ENCODE measurements around the gene VCL.
"Not testable (repeated sequence)": the region's sequence is repeated elsewhere in the genome, so short reads cannot be mapped to it uniquely, and the experiment has no call there.

Gene VCL

DNA sequence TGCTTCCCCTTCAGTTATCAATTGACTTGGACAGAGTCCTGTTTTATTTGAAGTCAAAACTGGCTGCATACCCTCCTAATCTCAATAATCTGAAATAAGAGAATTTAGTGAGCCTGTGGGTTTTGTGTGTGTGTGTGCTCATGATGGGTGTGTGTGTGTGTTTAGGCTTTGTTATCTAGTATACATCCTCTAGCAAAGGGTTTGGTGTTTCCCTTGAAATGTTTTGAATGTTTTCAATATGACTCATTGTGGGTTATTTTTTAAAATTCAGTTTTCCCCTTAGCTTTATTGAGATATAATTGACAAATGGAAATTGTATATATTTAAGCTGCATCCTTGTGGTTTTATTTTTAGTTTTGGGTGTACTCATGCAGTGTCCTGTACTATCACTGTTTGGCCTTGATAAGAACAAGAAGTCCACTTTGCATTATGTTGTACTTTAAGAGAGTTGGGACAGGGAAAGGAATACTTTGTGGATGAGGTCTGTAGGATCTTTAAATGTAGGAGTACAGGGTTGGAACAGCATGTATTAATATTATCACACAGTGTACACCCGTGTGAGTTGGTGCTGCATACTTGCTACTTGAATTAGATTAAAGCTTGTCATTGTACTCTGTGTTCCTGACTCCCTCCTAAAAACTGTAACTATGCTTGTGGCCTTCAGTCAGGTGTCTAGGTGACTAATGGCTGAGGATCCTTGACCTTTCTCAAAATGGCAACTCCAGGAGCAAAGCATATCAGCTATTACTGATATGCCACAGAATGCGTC lies 58.3 kb downstream of the VCL start:
- H3K9ac ChIP-seq = no peak overlapping the region
- H3K4me2 ChIP-seq = peak overlapping the region in 7 of 11 experiments; percentile 4 to 44 (median 16); a peak in 9 of 22 replicates
- H4K20me1 ChIP-seq = peaks cover 0 to 77% (median 70%) of the 10 kb centered on the region in 11 experiments; a peak in 19 of 22 replicates
- no peaks in the 10 kb centered on the region for H3K9me3 ChIP-seq (replicated peaks in 1 of 11)
- H3K4me3 ChIP-seq = no peak overlapping the region
- H3K27ac ChIP-seq = no peak overlapping the region; a peak in 1 of 22 replicates
- peaks cover 0 to 28% (median 6%) of the 10 kb centered on the region in 11 experiments; a peak in 6 of 22 replicates for H3K36me3 ChIP-seq
- no peaks in the 10 kb centered on the region for H3K27me3 ChIP-seq
- no peak for TF ChIP-seq Cebpa-rat (IDR thresholded peaks at IDR 0.05)
- H3K4me1 ChIP-seq = peaks cover 27 to 40% (median 33%) of the 10 kb centered on the region in 10 experiments

DNA sequence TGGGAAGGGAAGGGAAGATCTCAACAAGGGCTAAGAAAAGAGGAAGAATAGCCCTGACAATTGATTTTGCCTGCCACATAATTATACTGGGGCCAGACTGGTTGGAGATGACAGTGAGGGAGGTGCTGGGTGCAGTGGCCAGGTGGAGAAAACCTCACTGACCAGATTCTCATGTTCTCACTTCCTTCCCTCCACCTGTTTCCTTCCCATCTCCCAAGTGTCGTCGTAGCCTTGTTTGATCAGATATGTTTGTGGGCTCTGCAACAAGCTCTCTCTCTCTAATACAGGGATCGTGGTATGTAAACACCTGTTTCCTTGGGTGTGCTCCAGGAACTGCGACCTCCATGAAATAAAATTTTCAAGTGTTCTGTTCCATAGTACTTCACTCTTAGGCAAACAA lies 60.2 kb downstream of the VCL start:
- H3K27me3 ChIP-seq = no peaks in the 10 kb centered on the region
- H3K4me1 ChIP-seq = peaks cover 27 to 40% (median 33%) of the 10 kb centered on the region in 10 experiments
- H4K20me1 ChIP-seq = peaks cover 0 to 77% (median 57%) of the 10 kb centered on the region in 11 experiments; a peak in 19 of 22 replicates
- no peak overlapping the region for H3K27ac ChIP-seq
- peaks cover 4 to 38% (median 24%) of the 10 kb centered on the region in 11 experiments for H3K36me3 ChIP-seq
- peak overlapping the region; percentile 32 to 70 (median 52); a peak in 20 of 22 replicates for H3K4me2 ChIP-seq
- TF ChIP-seq Cebpa-rat (IDR thresholded peaks at IDR 0.05) = no peak
- peaks cover 4 to 15% (median 12%) of the 10 kb centered on the region in 11 experiments; a peak in 20 of 22 replicates for H3K9me3 ChIP-seq (replicated peaks in 1 of 11)
- no peak overlapping the region for H3K4me3 ChIP-seq
- no peak overlapping the region for H3K9ac ChIP-seq

DNA sequence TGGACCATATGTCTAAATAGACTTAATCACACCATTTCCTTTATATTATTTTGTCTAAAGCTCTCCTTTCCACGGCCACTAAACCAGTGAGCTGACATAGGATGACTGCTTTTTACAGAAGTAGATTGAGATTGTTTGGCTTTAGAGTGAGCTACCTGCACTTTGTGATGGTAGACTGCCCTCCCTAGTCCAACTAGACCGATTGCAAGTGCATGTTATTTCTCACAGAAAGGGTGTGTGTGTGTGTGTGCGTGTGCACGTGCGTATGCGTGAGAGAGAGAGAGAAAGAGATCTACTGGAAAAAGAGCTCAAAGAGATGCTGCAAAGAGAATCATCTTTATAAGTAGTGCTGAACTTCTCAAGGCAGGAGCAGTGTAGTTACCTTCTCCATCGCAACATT lies 60.7 kb downstream of the VCL start:
- Histone ChIP-seq H3K4me2 (peak overlapping the region in 8 of 11 experiments; percentile 12 to 70 (median 54); a peak in 11 of 22 replicates), H3K36me3 (peaks cover 8 to 41% (median 30%) of the 10 kb centered on the region in 11 experiments), H4K20me1 (peaks cover 0 to 72% (median 57%) of the 10 kb centered on the region in 11 experiments; a peak in 19 of 22 replicates), H3K4me1 (peaks cover 27 to 40% (median 33%) of the 10 kb centered on the region in 10 experiments), H3K27ac (no peak overlapping the region), H3K4me3 (no peak overlapping the region), H3K27me3 (no peaks in the 10 kb centered on the region), H3K9ac (no peak overlapping the region), H3K9me3 (replicated peaks in 1 of 11) (peaks cover 9 to 20% (median 16%) of the 10 kb centered on the region in 11 experiments; a peak in 20 of 22 replicates)
- no peak for TF ChIP-seq Cebpa-rat (IDR thresholded peaks at IDR 0.05)

DNA sequence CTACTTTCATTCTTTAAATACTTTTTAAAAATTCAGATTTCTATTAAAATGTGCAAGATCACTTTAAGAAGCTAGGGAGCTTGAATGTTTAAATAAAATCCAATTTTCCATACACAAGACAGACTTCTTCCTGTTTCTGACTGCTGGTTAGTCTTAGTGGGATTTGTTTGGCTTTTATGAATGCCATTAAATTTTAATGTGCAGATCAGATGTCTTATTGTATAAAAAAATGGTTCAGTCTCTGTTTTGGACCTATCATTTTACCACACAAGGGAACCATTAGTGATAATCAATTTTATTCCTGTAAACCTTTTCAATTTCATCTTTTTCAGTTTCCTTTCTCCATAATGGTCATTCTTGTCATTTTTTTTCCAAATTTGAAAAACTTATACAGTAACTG lies 63.2 kb downstream of the VCL start:
- Histone ChIP-seq H3K36me3 (peaks cover 12 to 64% (median 48%) of the 10 kb centered on the region in 11 experiments), H3K9me3 (replicated peaks in 1 of 11) (peaks cover 9 to 20% (median 16%) of the 10 kb centered on the region in 11 experiments; a peak in 20 of 22 replicates), H3K27ac (no peak overlapping the region), H3K4me1 (peaks cover 19 to 35% (median 26%) of the 10 kb centered on the region in 10 experiments), H3K9ac (no peak overlapping the region), H3K4me2 (no peak overlapping the region), H3K4me3 (no peak overlapping the region), H4K20me1 (peaks cover 0 to 56% (median 39%) of the 10 kb centered on the region in 11 experiments; a peak in 19 of 22 replicates), H3K27me3 (no peaks in the 10 kb centered on the region)
- no peak for TF ChIP-seq Cebpa-rat (IDR thresholded peaks at IDR 0.05)

DNA sequence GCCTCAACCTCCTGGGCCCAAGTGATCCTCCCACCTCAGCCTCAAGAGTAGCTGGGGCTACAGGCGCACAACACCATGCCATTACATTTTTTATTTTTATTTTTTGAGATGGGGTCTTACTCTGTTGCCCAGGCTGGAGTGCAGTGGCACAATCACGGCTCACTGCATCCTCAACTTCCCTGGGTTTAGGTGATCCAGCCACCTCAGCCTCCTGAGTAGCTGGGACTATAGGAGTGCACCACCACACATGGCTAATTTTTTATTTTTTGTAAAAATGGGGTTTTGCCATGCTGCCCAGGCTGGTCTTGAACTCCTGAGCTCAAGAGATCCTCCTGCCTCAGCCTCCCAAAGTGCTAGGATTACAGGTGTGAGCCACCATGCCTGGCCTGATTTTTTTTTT lies 64.1 kb downstream of the VCL start:
- Histone ChIP-seq H4K20me1 (peaks cover 0 to 47% (median 31%) of the 10 kb centered on the region in 11 experiments; a peak in 17 of 22 replicates), H3K36me3 (peaks cover 12 to 72% (median 48%) of the 10 kb centered on the region in 11 experiments), H3K4me1 (peaks cover 12 to 26% (median 22%) of the 10 kb centered on the region in 10 experiments), H3K9me3 (replicated peaks in 1 of 11) (peaks cover 9 to 20% (median 16%) of the 10 kb centered on the region in 11 experiments; a peak in 20 of 22 replicates)
- H3K4me2 ChIP-seq, H3K4me3 ChIP-seq, H3K27me3 ChIP-seq, H3K27ac ChIP-seq, H3K9ac ChIP-seq: not testable (repeated sequence)

DNA sequence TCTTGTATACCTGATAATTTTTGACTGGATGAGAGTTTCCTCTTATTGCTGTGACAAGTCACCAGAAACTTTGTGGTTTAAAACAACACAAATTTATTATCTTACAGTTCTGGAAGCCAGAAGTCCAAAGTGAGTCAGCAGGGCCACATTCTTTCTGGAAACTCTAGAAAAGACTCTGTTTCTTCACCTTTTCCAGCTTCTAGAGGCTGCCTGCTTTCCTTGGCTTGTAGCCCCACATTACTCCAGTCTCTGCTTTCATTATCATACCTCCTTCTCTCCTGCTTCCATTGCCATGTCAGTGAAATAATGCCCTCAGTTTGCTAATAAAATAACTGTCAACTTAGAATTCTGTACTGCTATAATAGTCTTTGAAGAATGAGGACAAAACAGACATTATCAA lies 65.3 kb downstream of the VCL start:
- Histone ChIP-seq H3K36me3 (peaks cover 12 to 83% (median 52%) of the 10 kb centered on the region in 11 experiments), H3K9me3 (replicated peaks in 1 of 11) (peaks cover 9 to 20% (median 16%) of the 10 kb centered on the region in 11 experiments; a peak in 20 of 22 replicates), H3K9ac (no peak overlapping the region), H4K20me1 (peaks cover 0 to 35% (median 20%) of the 10 kb centered on the region in 11 experiments; a peak in 15 of 22 replicates), H3K4me3 (no peak overlapping the region), H3K4me1 (peaks cover 6 to 13% (median 10%) of the 10 kb centered on the region in 10 experiments), H3K27me3 (no peaks in the 10 kb centered on the region), H3K27ac (no peak overlapping the region), H3K4me2 (no peak overlapping the region)
- no peak for TF ChIP-seq Cebpa-rat (IDR thresholded peaks at IDR 0.05)

DNA sequence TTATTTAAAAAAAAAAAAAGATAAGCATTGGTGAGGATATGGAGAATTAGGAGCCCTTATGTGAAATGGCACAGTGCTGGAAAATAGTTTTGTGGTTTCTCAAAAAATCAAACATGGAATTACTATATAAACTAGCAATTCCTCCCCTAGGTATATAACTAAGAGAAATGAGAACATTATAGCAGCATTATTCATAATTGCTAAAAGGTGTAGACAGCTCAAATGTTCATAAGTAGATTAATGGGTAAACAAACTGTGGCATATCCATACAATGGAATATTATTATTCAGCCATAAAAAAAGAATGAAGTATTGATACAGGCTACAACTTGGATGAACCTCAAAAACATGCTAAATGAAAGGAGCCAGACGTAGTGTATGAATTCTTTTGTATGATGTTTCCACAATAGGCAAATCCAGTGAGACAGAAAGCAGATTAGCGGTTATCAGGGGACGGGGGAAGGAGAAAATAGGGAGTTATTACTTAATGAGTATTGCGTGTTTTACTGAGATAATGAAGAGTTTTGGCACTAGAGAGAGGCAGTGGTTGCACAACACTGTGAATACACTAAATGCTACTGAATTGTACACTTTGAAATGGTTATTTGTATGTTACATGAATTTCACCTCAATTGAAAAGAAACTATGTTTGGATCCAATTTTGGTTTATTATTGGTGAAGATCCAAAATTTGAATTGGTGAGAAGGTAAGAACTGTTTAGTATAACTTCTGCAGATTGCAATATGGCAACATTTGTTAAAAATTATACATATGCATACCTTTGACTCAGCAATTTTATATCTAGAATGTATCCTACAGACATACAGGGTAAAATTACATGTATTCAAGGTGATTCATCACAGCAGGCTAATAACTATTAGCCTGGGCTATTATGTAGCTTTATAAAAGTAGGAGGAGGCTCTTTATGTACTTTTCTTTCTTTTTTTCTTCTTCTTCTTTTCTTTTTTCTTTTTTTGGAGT lies 69.7 kb downstream of the VCL start:
- Histone ChIP-seq H3K4me1 (no peaks in the 10 kb centered on the region; a peak in 1 of 20 replicates), H3K36me3 (peaks cover 32 to 90% (median 59%) of the 10 kb centered on the region in 11 experiments), H3K9me3 (replicated peaks in 1 of 11) (peaks cover 7 to 10% (median 8%) of the 10 kb centered on the region in 11 experiments; a peak in 20 of 22 replicates), H3K9ac (no peak overlapping the region), H3K27ac (no peak overlapping the region), H4K20me1 (peaks cover 0 to 19% (median 4%) of the 10 kb centered on the region in 11 experiments; a peak in 7 of 22 replicates), H3K4me3 (no peak overlapping the region), H3K27me3 (no peaks in the 10 kb centered on the region), H3K4me2 (no peak overlapping the region)
- no peak for TF ChIP-seq Cebpa-rat (IDR thresholded peaks at IDR 0.05)

DNA sequence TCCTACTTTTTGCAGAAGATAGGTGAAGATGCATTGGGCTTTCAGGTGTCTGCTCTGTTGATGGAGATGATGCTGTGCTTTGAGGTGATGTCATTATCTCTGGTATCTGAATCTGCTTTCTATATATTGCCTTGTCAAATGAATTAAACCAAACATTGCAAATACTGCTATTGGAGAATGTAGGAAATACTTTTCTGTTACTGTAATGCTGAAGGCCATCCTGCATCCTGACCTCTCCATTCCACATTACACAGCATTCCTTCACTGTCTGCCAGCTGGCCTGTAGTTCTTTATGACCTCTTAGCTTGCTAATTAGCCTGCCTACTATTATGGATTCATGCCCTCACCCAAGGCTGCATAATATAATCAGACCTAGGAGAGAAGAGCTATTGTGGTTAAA lies 73.2 kb downstream of the VCL start:
- Histone ChIP-seq H3K4me1 (peaks cover 0 to 13% (median 0%) of the 10 kb centered on the region in 10 experiments; a peak in 8 of 20 replicates), H3K27me3 (no peaks in the 10 kb centered on the region), H3K9me3 (replicated peaks in 1 of 11) (no peaks in the 10 kb centered on the region), H3K27ac (no peak overlapping the region), H3K9ac (no peak overlapping the region), H3K4me3 (no peak overlapping the region), H3K36me3 (peaks cover 47 to 90% (median 61%) of the 10 kb centered on the region in 11 experiments), H4K20me1 (peaks cover 0 to 10% (median 1%) of the 10 kb centered on the region in 11 experiments; a peak in 6 of 22 replicates), H3K4me2 (no peak overlapping the region)
- no peak for TF ChIP-seq Cebpa-rat (IDR thresholded peaks at IDR 0.05)

All from BLaER1 treated with 17β-estradiol and CSF1 and Interleukin-3, amounts not matched to agents 10 nM and 100 nM (cell line).